HCEC 1CT (cell line): Measurements from ENCODE around the gene NAPEPLD.
A peak's percentile ranks its signal among the peaks of the same experiment; 100 is the strongest.
"Not testable (repeated sequence)": the region's sequence is repeated elsewhere in the genome, so short reads cannot be mapped to it uniquely, and the experiment has no call there.

Experiments used
- DNase-seq: peaks from one replicate; pipeline ENCODE4 v3.0.0-alpha.2; 2017

The NAPEPLD gene

DNA sequence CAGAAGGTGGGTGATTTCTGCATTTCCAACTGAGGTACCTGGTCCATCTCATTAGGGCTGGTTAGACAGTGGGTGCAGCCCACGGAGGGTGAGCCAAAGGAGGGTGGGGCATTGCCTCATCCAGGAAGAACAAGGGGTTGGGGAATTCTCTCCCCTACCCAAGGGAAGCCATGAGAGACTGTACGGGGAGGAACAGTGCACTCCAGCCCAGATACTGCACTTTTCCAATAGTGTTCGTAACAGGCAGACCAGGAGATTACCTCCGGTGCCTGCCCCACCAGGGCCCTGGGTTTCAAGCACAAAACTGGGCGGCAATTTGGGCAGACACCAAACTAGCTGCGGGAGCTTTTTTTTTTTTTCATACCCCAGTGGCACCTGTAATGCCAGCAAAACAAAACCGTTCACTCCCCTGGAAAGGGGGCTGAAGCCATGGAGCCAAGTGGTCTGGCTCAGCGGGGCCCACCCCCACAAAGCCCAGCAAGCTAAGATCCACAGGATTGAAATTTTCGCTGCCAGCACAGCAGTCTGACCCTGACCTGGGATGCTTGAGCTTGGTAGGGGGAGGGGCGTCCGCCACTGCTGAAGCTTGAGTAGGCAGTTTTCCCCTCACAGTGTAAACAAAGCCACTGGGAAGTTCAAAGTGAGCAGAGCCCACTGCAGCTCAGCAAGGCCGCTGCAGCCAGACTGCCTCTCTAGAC lies 42.7 kb downstream of the NAPEPLD start:
- DNase-seq = no peak

- DNase-seq = no peak
Measured at GRCh38 chr7:103101543-103101942, 47.4 kb downstream of the NAPEPLD start.

DNA sequence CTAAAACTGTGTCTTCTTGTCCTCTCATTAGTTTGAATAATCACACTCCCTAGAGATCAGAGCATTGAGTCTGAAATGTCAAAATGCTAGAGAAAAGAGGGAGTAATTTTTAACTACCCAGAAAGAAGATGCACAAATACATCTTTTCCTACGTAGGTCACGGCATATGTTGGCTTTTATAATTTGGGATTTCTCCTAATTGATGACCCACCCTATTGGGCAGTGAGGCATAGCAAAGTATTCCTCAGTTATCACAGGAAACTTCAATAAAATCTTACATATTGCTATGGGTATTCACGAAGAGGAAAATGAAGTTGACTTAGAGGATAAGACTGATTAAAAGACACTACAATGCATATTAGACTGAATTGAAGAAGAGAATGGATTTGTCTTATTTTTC lies 48.6 kb downstream of the NAPEPLD start:
- DNase-seq = no peak

DNA sequence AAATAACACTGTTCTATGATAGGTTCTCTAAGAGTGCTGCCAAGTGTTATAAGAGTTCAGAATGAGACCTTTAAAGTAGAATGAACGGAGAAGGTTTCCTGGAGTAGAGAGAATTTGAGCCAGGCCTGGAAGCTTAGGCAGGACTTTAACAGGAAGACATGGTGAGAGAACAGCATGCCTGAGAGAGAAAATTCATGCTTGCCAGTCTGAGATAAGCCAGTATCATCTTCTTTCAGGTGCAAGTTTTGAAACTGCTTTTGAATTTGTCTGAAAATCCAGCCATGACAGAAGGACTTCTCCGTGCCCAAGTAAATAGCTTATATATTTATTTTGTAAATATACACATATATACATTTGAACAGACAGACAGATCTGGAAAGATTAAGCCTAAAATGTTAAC lies 51.9 kb downstream of the NAPEPLD start:
- DNase-seq = no peak

DNA sequence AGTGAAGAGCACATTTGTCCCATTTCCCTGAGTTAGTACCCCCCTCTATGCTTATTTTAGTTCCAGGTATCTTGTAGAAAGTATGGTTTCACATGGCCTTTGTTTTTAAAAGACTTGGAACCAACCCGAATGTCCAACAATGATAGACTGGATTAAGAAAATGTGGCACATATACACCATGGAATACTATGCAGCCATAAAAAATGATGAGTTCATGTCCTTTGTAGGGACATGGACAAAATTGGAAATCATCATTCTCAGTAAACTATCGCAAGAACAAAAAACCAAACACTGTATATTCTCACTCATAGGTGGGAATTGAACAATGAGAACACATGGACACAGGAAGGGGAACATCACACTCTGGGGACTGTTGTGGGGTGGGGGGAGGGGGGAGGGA lies 53.3 kb downstream of the NAPEPLD start:
- DNase-seq = not testable (repeated sequence)

DNA sequence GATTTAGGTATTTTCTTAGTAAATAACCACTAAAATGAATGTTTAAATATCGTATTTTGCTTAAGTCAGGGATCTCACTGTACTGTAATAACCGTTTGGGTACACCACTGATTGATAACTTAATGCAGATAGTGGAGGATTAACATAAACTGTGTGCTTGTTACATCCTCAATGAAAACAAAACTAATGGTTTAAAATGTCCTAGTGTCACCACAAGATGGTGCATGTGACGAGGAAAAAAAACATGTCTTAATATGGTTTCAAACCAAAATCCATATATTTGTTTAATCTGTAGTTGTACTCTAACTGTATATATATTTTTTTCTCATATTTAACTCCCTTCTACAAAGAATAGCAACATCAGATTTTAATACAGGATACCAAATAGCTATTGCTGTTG lies 54.8 kb downstream of the NAPEPLD start:
- DNase-seq = no peak

GRCh38 chr7:103093429-103093828 lies 55.5 kb downstream of the NAPEPLD start:
- no peak for DNase-seq

- DNase-seq = not testable (repeated sequence)
Measured at GRCh38 chr7:103092321-103092720, 56.6 kb downstream of the NAPEPLD start.

DNA sequence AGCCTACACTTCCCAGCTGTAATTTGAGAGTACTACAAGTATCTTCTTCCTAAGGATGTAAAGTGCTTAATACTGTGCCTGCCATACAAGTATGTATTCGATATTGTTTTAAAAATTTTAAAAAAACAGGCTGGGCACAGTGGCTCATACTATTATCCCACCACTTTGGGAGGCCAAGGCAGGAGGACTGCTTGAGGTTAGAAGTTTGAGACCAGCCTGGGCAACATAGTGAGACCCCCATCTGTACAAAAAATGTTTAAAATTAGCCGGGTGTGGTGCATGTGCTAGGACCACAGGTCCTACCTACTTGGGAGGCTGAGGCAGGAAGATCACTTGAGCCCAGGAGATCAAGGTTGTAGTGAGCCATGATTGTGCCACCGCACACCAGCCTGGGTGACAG lies 65.7 kb downstream of the NAPEPLD start:
- DNase-seq = no peak

- DNase-seq = no peak
Measured at GRCh38 chr7:103082497-103082896, 66.4 kb downstream of the NAPEPLD start.

DNA sequence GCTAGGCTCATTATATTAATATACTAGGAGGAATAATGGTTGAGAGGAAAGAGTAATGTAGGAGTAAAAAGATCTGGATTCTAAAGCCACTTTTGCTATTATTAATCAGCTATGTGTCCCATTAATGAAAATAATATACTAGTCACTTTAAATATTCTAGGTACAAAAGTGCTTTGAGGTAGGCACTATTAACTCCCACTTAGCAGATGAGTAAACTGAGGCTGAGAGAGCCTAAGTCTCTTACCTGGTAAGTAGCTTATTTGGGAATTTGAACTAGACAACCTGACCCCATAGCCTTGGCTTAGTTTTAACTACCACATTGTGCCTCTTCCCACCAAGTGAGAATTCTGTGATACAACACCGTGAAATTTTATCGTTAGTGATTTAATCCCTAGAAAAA lies 68.0 kb downstream of the NAPEPLD start:
- DNase-seq = no peak

DNA sequence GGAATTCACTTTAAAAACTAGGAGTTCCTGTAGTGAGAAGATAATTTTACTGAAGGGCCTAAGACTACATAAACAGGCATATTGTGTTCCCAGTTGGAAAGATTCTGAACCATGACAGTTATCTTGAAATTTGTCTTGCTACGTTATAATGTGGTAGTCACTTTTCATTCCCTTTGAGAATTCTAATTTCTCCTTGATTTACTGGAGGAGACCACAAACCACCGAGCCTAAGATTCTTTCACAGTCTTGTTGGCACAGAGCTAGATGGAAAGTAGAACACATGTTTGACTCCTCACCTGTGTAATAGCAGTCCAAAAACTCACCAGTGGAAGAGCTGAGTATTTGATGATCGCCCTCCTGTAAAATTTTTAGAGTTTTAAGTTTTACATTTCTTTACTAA lies 69.1 kb downstream of the NAPEPLD start:
- DNase-seq = no peak

- DNase-seq = not testable (repeated sequence)
Measured at GRCh38 chr7:103078226-103078625, 70.7 kb downstream of the NAPEPLD start.

- no peak for DNase-seq
Measured at GRCh38 chr7:103077318-103077717, 71.6 kb downstream of the NAPEPLD start.

GRCh38 chr7:103076764-103077163 lies 72.1 kb downstream of the NAPEPLD start:
- DNase-seq = no peak

DNA sequence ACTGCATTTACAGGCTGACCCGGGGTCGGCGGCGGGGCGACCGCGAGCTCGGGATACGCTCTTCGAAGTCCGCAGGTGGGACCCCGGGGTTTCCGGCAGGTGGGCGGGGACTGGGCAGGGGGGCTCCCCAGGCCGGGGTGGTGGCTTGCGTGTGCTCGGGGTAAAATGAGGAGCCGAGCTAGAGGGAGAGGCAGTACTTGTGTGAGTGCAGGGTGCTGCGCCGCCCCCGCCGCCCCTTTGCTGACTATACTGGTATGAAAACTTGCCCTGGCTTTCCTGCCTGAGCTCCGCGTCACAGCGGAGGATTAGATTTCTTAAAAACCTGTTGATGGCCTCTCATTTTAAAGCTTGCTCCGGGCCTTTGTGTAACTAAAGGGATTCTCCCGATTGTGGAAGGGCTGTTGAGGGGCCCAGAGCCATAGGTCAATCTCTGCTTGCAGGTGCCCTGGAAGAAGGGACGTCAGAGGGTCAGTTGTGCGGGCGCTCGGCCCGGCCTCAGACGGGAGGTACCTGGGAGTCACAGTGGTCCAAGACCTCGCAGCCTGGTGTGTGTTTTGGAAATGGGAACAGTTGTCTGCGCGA lies 73.5 kb downstream of the NAPEPLD start:
- DNase-seq = peak; percentile 46

- DNase-seq = peak; percentile 88
Measured at GRCh38 chr7:103074519-103075336, 74.2 kb downstream of the NAPEPLD start, which contains the start of the genes ARMC10 and FBXL13. ARMC10 (plus strand) TSS chr7:103075140; CDS start chr7:103075273, 133 bp downstream. FBXL13 (minus strand) TSS chr7:103074796.

DNA sequence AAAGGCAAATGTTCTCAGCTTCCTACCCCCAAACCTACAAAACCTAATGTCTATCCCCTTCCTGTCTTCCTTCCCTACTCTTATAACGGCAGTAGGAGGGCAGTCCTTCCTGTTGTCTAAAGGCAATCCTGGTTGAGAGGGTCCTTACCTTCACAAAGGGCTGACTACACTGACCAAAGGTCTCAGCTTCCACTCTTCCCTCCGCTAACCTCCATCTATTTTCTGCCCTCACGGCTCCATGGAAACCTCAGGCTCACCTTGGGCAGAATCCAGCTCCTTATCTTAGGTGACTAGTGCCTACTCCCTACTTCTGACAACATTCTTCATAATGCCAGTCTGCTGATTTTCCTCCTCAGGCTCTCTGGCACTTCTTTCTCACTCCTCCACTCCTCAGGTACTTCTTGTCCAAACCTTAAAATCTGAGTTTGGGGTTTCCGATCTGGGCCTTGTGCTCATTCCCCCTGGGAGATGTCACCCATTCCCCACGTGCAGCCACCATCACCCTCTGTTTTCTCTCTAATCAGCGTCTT lies 74.8 kb downstream of the NAPEPLD start:
- DNase-seq = peak; percentile 9

GRCh38 chr7:103071000-103071399 lies 77.9 kb downstream of the NAPEPLD start:
- DNase-seq = no peak

- DNase-seq = no peak
Measured at GRCh38 chr7:103068414-103069403, 80.2 kb downstream of the NAPEPLD start.

- peak; percentile 41 for DNase-seq
Measured at GRCh38 chr7:103065667-103066066, 83.2 kb downstream of the NAPEPLD start.

DNA sequence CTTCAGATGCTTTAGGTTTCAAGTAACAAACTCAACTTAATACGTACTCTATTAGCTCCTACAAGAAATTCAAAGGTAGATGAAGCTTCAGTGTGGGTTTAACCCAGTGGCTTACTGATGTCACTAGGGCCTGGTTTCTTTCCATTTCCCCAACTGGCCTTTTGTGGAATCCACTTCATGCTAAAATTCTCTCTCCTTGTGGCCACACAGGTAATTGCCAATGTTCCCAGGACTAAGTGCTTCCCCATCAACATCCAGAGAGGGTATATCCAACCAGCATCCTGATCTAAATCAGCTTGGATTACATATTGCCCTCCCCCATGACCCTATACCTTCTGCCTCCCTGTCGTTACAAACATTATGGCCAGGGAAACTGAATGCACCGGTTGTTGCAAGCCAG lies 85.0 kb downstream of the NAPEPLD start:
- no peak for DNase-seq
